Parathyroid adenoma (tissue), 2 donors: ENCODE data around the gene CFAP161.
"Not testable (repeated sequence)": the region's sequence is repeated elsewhere in the genome, so short reads cannot be mapped to it uniquely, and the experiment has no call there.

Source experiments
- H2AFZ ChIP-seq: fragments of 300-600 bp; sonication (generic); one replicate; pipeline ENCODE4 v1.7.0; 2017; ENCODE audit warnings: antibody characterized with exemption, mild to moderate bottlenecking
- H3K27ac ChIP-seq: fragments of 300-600 bp; sonication (generic); one replicate; pipeline ENCODE4 v1.7.0; 2017
- H3K27me3 ChIP-seq: fragments of 300-600 bp; sonication (generic); one replicate; pipeline ENCODE4 v1.7.0; 2017; ENCODE audit warnings: low read length; ENCODE audit not compliant: control insufficient read depth, insufficient read depth
- H3K36me3 ChIP-seq: fragments of 300-600 bp; sonication (generic); one replicate; pipeline ENCODE4 v1.7.0; 2017; ENCODE audit warnings: low read length; ENCODE audit not compliant: control insufficient read depth, insufficient read depth
- H3K4me1 ChIP-seq: fragments of 300-600 bp; sonication (generic); one replicate; pipeline ENCODE4 v1.7.0; 2017; ENCODE audit warnings: control low read depth
- H3K4me2 ChIP-seq: fragments of 300-600 bp; sonication (generic); one replicate; pipeline ENCODE4 v1.7.0; 2017; ENCODE audit warnings: low read length
- H3K4me3 ChIP-seq: fragments of 300-600 bp; sonication (generic); one replicate; pipeline ENCODE4 v1.7.0; 2017; ENCODE audit warnings: low read depth, low read length
- H3K79me2 ChIP-seq: fragments of 300-600 bp; sonication (generic); one replicate; pipeline ENCODE4 v1.7.0; 2017; ENCODE audit warnings: control low read depth
- H3K9ac ChIP-seq: fragments of 300-600 bp; sonication (generic); one replicate; pipeline ENCODE4 v1.7.0; 2017; ENCODE audit warnings: mild to moderate bottlenecking
- H3K9me3 ChIP-seq: fragments of 300-600 bp; sonication (generic); one replicate; pipeline ENCODE4 v1.7.0; 2017; ENCODE audit warnings: low read length; ENCODE audit not compliant: control insufficient read depth
- CTCF ChIP-seq: fragments of 300-600 bp; sonication (generic); IDR thresholded peaks from one replicate; pipeline ENCODE4 v1.7.0; 2017; ENCODE audit warnings: antibody characterized with exemption, mild to moderate bottlenecking
- donor health status: primary hyperparathyroidism.

CFAP161 gene

GRCh38 chr15:81157195-81157938, 23.3 kb downstream of the CFAP161 start:
- Histone ChIP-seq H3K4me1 (no peaks in the 10 kb centered on the region), H2AFZ (no peak overlapping the region), H3K9me3 (no peaks in the 10 kb centered on the region), H3K9ac (no peak overlapping the region), H3K27me3 (no peaks in the 10 kb centered on the region), H3K4me3 (no peak overlapping the region), H3K27ac (no peak overlapping the region), H3K4me2 (no peak overlapping the region), H3K36me3 (no peaks in the 10 kb centered on the region), H3K79me2 (no peaks in the 10 kb centered on the region)
- TF ChIP-seq CTCF = no peak

- H3K79me2 ChIP-seq = no peaks in the 10 kb centered on the region
- H3K27me3 ChIP-seq = no peaks in the 10 kb centered on the region
- no peak overlapping the region for H3K4me2 ChIP-seq
- no peaks in the 10 kb centered on the region for H3K9me3 ChIP-seq
- no peak overlapping the region for H3K27ac ChIP-seq
- no peak overlapping the region for H3K4me3 ChIP-seq
- TF ChIP-seq CTCF = no peak
- H3K9ac ChIP-seq = no peak overlapping the region
- no peak overlapping the region for H2AFZ ChIP-seq
- H3K4me1 ChIP-seq = no peaks in the 10 kb centered on the region
- no peaks in the 10 kb centered on the region for H3K36me3 ChIP-seq
Observed at GRCh38 chr15:81157939-81158223, 23.8 kb downstream of the CFAP161 start.

GRCh38 chr15:81158561-81158960, 24.5 kb downstream of the CFAP161 start:
- not testable (repeated sequence) for H3K4me2 ChIP-seq, H3K27ac ChIP-seq, H2AFZ ChIP-seq, H3K27me3 ChIP-seq, H3K79me2 ChIP-seq, H3K4me3 ChIP-seq, H3K9me3 ChIP-seq, H3K9ac ChIP-seq, H3K4me1 ChIP-seq, H3K36me3 ChIP-seq

DNA sequence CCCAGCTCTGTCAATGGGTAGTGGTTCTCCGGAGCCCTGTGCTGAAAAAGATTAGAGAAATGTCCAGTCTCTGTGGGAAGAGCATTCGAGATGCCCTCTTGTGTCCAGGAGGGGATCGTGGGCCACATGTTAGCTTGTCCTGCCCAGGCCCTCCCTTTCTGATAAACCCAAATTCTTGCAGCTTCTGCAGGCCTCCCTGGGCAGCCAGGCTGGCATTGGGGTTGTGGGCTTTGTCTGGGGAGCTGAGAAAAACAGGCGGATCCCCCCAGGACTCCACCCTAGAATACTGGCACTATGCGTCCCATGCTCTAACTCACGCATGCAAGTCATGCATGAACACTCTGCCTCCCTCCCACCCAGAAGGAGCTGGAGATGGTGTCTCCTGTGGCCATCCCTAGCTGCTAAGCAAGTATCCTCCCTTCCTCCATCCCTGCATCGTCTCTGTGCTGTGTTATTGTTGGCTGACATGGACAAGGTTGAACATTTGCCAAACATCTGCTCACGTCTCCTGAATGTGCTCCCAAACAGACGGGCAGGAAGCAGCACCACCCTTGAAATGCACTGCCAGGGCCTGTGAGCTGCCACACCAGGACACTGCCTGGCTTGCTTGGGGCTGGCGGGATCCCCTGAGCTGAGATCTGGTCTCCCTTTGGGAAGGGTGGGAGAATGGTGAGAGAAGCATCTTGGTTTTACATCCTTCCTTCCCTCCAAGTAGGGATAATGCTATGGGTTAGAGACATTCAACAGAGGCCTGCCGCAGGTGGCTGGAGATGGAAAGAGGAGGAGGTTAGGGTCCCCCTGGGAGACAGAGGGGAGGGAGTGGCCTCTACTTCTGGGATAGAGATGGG, 26.5 kb downstream of the CFAP161 start:
- no peak for TF ChIP-seq CTCF
- Histone ChIP-seq H3K27ac (no peak overlapping the region), H3K27me3 (no peaks in the 10 kb centered on the region), H3K4me3 (no peak overlapping the region), H3K79me2 (no peaks in the 10 kb centered on the region), H3K4me1 (no peaks in the 10 kb centered on the region), H3K9me3 (no peaks in the 10 kb centered on the region), H2AFZ (no peak overlapping the region), H3K36me3 (no peaks in the 10 kb centered on the region), H3K4me2 (no peak overlapping the region), H3K9ac (no peak overlapping the region)

GRCh38 chr15:81161160-81161673, 27.1 kb downstream of the CFAP161 start:
- Histone ChIP-seq H3K27ac (no peak overlapping the region), H3K9ac (no peak overlapping the region)
- TF ChIP-seq CTCF = no peak

More at GRCh38 chr15:81161160-81161673, 27.1 kb downstream of the CFAP161 start:
- Histone ChIP-seq H3K9me3 (no peaks in the 10 kb centered on the region), H3K79me2 (no peaks in the 10 kb centered on the region), H3K36me3 (no peaks in the 10 kb centered on the region), H3K4me1 (no peaks in the 10 kb centered on the region), H2AFZ (no peak overlapping the region), H3K4me2 (no peak overlapping the region), H3K4me3 (no peak overlapping the region), H3K27me3 (no peaks in the 10 kb centered on the region)
